ENCODE results near the gene ARHGAP25. TPM values are rescaled to one million over a fixed set of nuclear protein-coding genes. Genes with fewer than 3 reads are reported as not detected.

Gene ARHGAP25
- total RNA-seq, 2 donors from 2014 or later, result 3.7 to 7.0 TPM

GRCh38 chr2:68807821-68808266 lies 73.2 kb downstream of the ARHGAP25 start:
- DNase-seq (peak in 1 of 2 donors; percentile 22), ATAC-seq (peak; percentile 64)
- intact Hi-C loops (cut with DNase I, micrococcal nuclease), result no loop called here

- DNase-seq (no peak), ATAC-seq (no peak)
- intact Hi-C loops (cut with DNase I, micrococcal nuclease), result no loop called here
Observed at GRCh38 chr2:68809324-68810240, 75.0 kb downstream of the ARHGAP25 start.

DNA sequence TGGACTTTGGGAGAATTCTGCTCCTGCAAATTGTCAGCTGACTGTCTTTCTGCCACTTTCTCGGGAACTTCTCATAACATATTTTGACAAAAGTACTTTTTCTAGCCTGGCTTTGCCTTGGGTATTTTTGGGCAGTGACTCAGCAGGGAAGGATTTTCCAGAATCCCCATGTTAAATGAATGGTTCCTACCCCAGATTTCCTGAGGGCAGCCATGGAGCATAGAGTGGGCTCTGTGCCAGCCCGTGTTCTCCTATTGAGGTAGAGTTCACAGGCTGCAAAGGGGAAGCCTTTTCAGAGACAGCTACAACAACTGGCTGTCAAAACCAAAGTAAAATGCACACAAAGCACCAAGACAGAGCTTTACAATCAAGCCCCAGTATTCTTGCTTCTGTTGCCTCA lies 76.8 kb downstream of the ARHGAP25 start:
- ATAC-seq (no peak), DNase-seq (no peak)
- intact Hi-C loops (cut with DNase I, micrococcal nuclease), result no loop called here

DNA sequence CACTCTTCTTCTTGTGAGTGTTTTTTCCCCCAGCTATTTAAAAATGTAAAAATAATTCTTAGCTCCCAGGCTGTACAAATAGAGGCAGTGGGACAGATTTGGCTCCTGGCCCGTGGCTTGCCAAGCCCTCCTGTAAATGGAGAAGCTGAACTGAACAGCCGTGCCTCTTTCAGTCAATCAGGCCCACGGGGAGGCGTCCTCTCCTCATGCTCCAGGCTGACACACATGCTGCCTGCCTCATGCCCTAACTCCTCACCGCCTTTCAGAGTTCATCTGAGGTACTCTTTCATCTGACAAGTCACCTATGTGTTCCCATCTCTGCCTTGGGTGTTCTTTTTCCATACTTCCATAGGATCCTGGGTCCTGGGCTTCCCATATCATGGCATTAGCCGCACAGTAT lies 77.6 kb downstream of the ARHGAP25 start:
- DNase-seq, result no peak
- intact Hi-C loops (cut with DNase I, micrococcal nuclease), result no loop called here
- no peak for ATAC-seq

DNA sequence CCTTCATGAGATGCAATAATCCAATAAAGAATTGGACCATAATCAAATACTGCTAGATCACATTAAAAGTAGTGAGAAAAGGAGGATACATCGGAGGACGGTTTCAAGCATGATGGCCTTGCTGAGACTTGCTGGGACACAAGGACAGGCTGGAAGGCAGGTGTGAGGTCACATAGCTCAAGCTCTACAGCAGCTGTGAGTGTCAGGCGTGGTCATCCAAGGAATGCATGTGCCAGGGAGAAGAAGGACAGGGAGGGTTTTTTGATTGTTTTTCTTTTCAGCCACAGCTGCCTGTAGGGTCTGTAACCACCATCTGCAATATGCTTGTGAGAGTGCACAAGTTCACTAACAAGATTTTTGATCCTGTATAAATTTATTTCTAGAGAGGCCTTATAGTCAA lies 79.0 kb downstream of the ARHGAP25 start:
- intact Hi-C loops (cut with DNase I, micrococcal nuclease), result no loop called here
- DNase-seq, result no peak

GRCh38 chr2:68817306-68817705 lies 82.7 kb downstream of the ARHGAP25 start:
- no peak for ATAC-seq
- DNase-seq, result no peak
- intact Hi-C loops (cut with DNase I, micrococcal nuclease), result no loop called here

More for the DNA sequence above, 79.0 kb downstream of the ARHGAP25 start:
- ATAC-seq, result no peak

GRCh38 chr2:68819556-68819955 lies 84.9 kb downstream of the ARHGAP25 start:
- ATAC-seq (no peak), DNase-seq (no peak)
- intact Hi-C loops (cut with DNase I, micrococcal nuclease), result no loop called here

- intact Hi-C loops (cut with DNase I, micrococcal nuclease), result no loop called here
Observed at GRCh38 chr2:68822207-68822872, 87.7 kb downstream of the ARHGAP25 start.

GRCh38 chr2:68824831-68825230 lies 90.2 kb downstream of the ARHGAP25 start:
- DNase-seq, result no peak
- intact Hi-C loops (cut with DNase I, micrococcal nuclease), result no loop called here
- ATAC-seq, result no peak

More at GRCh38 chr2:68822207-68822872, 87.7 kb downstream of the ARHGAP25 start:
- DNase-seq, result no peak
- no peak for ATAC-seq

GRCh38 chr2:68825866-68826265 lies 91.3 kb downstream of the ARHGAP25 start:
- DNase-seq, result no peak
- ATAC-seq, result no peak
- intact Hi-C loops (cut with DNase I, micrococcal nuclease), result no loop called here

- intact Hi-C loops (cut with DNase I, micrococcal nuclease), result no loop called here
- no peak for DNase-seq
- ATAC-seq, result no peak
Observed at GRCh38 chr2:68827666-68828065, 93.1 kb downstream of the ARHGAP25 start.

GRCh38 chr2:68828887-68829708 lies 94.5 kb downstream of the ARHGAP25 start:
- ATAC-seq (peak; percentile 99), DNase-seq (peak; percentile 94 to 96)
- intact Hi-C loops (cut with DNase I, micrococcal nuclease), result no loop called here

DNA sequence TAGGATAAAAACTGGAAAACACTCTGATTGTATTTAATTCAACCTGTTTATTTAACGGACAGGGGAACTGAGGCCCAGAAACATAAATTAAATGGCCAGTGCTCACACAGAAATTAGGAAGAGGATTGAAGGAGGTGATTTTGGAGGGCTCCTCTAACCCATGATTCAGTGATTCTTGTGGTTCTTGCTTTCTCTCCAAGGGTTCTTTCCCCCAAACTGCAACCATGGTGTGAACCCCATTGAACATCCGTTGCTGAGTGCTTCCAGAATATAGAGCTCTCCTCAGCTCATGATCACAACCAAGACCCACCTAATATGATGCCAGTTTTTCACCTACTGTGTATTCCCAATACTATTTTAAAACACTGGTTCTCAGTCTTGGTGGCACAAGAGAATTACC lies 95.1 kb downstream of the ARHGAP25 start:
- ATAC-seq (no peak), DNase-seq (no peak)
- intact Hi-C loops (cut with DNase I, micrococcal nuclease), result no loop called here

GRCh38 chr2:68831686-68832232 lies 97.1 kb downstream of the ARHGAP25 start:
- DNase-seq (no peak), ATAC-seq (no peak)
- intact Hi-C loops (cut with DNase I, micrococcal nuclease), result no loop called here

DNA sequence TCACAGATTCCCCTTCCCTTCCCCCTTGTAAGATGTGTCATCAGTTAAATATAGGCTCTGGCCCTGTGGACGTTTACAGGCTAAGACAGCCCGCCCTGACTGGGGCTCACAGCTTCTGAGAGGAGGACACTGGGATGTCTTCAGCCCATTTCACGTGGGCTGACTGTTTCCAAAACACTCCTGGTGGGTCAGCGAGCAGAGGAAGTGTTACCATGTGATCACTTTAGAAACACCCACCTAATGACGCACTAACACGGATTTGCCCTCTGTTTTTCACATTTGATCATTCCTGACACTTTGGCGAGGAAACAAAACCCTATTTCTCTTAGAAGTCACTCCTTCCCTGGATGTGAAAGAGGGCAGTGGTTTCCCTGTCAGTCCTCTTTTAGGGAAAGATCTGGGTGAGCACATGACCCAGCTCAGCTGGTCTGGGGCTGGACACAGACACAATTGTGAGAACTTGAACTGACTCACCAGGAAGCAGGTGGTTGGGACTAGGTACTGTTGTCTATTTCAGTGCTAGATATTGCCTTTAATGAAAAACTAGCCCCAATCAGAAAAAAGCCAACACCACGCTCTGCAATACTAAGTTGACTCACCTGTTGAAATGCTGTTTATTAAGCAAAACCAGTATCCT lies 97.7 kb downstream of the ARHGAP25 start:
- DNase-seq (peak; percentile 29 to 67), ATAC-seq (no peak)
- intact Hi-C loops (cut with DNase I, micrococcal nuclease), result no loop called here

GRCh38 chr2:68833162-68833561 lies 98.6 kb downstream of the ARHGAP25 start:
- DNase-seq (no peak), ATAC-seq (no peak)
- intact Hi-C loops (cut with DNase I, micrococcal nuclease), result no loop called here

- no peak for DNase-seq
- no peak for ATAC-seq
- intact Hi-C loops (cut with DNase I, micrococcal nuclease), result no loop called here
Observed at GRCh38 chr2:68834737-68835376, 100.2 kb downstream of the ARHGAP25 start.

GRCh38 chr2:68835621-68836020 lies 101.0 kb downstream of the ARHGAP25 start:
- peak; percentile 23 for ATAC-seq
- intact Hi-C loops (cut with DNase I, micrococcal nuclease), result no loop called here
- no peak for DNase-seq

Data from left colon (tissue), 2 donors.